ENCODE measurements around the gene RAB1A.

- TF ChIP-seq EZH2 (IDR thresholded peaks at IDR 0.05; ENCODE audit: low read length) (no peak), CTCF (optimal IDR thresholded peaks at IDR 0.05 in 1 of 3, IDR thresholded peaks at IDR 0.05 in 1 of 3, conservative IDR thresholded peaks at IDR 0.05 in 1 of 3; ENCODE audit: extremely low read depth in 1 of 3, insufficient read depth in 2 of 3, low read length in 3 of 3) (no peak)
Measured at GRCh38 chr2:65097844-65098243, 32.1 kb downstream of the RAB1A start.
